GM18526 (cell line): ENCODE data around the gene HEMK1.

Source experiments
- POLR2A ChIP-seq: IDR thresholded peaks from 3 replicates; pipeline ENCODE4 v1.6.1; 2011; ENCODE audit not compliant: insufficient read length; ENCODE audit errors: extremely low read depth

The HEMK1 gene

GRCh38 chr3:50602595-50603191 lies 33.4 kb downstream of the HEMK1 start:
- no peak for TF ChIP-seq POLR2A

GRCh38 chr3:50603261-50604109 lies 34.2 kb downstream of the HEMK1 start:
- TF ChIP-seq POLR2A: no peak

- no peak for TF ChIP-seq POLR2A
Measured at GRCh38 chr3:50604110-50604621, 34.8 kb downstream of the HEMK1 start.

- TF ChIP-seq POLR2A: no peak
Measured at GRCh38 chr3:50604628-50605588, 35.6 kb downstream of the HEMK1 start.

GRCh38 chr3:50605901-50606326 lies 36.6 kb downstream of the HEMK1 start:
- no peak for TF ChIP-seq POLR2A

GRCh38 chr3:50606596-50606995 lies 37.3 kb downstream of the HEMK1 start:
- no peak for TF ChIP-seq POLR2A

GRCh38 chr3:50607271-50608091 lies 38.2 kb downstream of the HEMK1 start:
- TF ChIP-seq POLR2A: no peak

- TF ChIP-seq POLR2A: no peak
Measured at GRCh38 chr3:50608278-50608677, 39.0 kb downstream of the HEMK1 start.

GRCh38 chr3:50609071-50609762 lies 39.9 kb downstream of the HEMK1 start:
- no peak for TF ChIP-seq POLR2A

GRCh38 chr3:50609763-50610085 lies 40.4 kb downstream of the HEMK1 start:
- no peak for TF ChIP-seq POLR2A

- TF ChIP-seq POLR2A: no peak
Measured at GRCh38 chr3:50610181-50610971, 41.1 kb downstream of the HEMK1 start.

GRCh38 chr3:50610992-50611463 lies 41.7 kb downstream of the HEMK1 start:
- TF ChIP-seq POLR2A: no peak
